Upper lobe of left lung (tissue), 4 donors: Measurements from ENCODE around the gene PIK3CA.

Experiments
- CTCF ChIP-seq, 6 experiments: fragments of 450-650 bp in 4 of 6; fragments of 200-600 bp in 2 of 6; sonication (generic) in 2 of 6; IDR thresholded peaks; one replicate each; pipeline ENCODE4 v1.5.1; 2016 to 2019; ENCODE audit warnings: antibody characterized with exemption in 6 of 6
- EP300 ChIP-seq, 4 donors: sonication (generic); formaldehyde crosslinking; IDR thresholded peaks; one replicate each; pipeline ENCODE4 v1.5.1; 2017; ENCODE audit warnings: antibody characterized with exemption in 4 of 4, control low read depth in 2 of 4
- POLR2A ChIP-seq, 4 donors: fragments of 450-650 bp; IDR thresholded peaks; one replicate each; pipeline ENCODE4 v1.5.1; 2016 to 2017; ENCODE audit warnings: antibody characterized with exemption in 4 of 4, mild to moderate bottlenecking in 2 of 4
- POLR2AphosphoS5 ChIP-seq, 2 donors: sonication (generic); formaldehyde crosslinking; IDR thresholded peaks; one replicate each; pipeline ENCODE4 v1.5.1; 2017; ENCODE audit warnings: antibody characterized with exemption in 2 of 2

GRCh38 chr3:179150610-179151009 lies 2.5 kb downstream of the PIK3CA start:
- TF ChIP-seq CTCF (IDR thresholded peaks at IDR 0.05): no peak
- TF ChIP-seq EP300 (IDR thresholded peaks at IDR 0.05): no peak
- no peak for TF ChIP-seq POLR2A (IDR thresholded peaks at IDR 0.05)
- no peak for TF ChIP-seq POLR2AphosphoS5 (IDR thresholded peaks at IDR 0.05)
